Lung (tissue), 12 donors: ENCODE data around the gene STK4. TPM values are rescaled to one million over a fixed set of nuclear protein-coding genes. Genes with fewer than 3 reads are reported as not detected.

Experiments used
- ATAC-seq: fragments of 200-7000 bp; cut with Tn5 transposase; one replicate; pipeline ENCODE4 v1.9.1; 2020; ENCODE audit warnings: moderate number of reproducible peaks; ENCODE audit not compliant: insufficient read depth, low FRiP score
- DNase-seq, 3 donors: peaks; one replicate each; pipeline ENCODE4 v3.0.0-alpha.2; 2013 to 2017
- H3K27ac ChIP-seq, 2 donors: one replicate each; pipeline ENCODE4 v1.5.1; 2013; ENCODE audit warnings: mild to moderate bottlenecking in 2 of 2, moderate library complexity in 2 of 2, control low read depth in 1 of 2, inconsistent platforms in 1 of 2, low read depth in 1 of 2, low read length in 1 of 2
- H3K27me3 ChIP-seq, 3 donors: one replicate each; pipeline ENCODE4 v1.5.1; 2013; ENCODE audit warnings: low read length in 2 of 3; ENCODE audit not compliant: control insufficient read depth in 3 of 3, insufficient read depth in 3 of 3
- H3K36me3 ChIP-seq, 4 donors: one replicate each; pipeline ENCODE4 v1.5.1; 2013; ENCODE audit warnings: low read length in 4 of 4, mild to moderate bottlenecking in 1 of 4, moderate library complexity in 1 of 4; ENCODE audit not compliant: control insufficient read depth in 4 of 4, insufficient read depth in 4 of 4
- H3K4me1 ChIP-seq, 5 donors: one replicate each; pipeline ENCODE4 v1.5.1; 2013; ENCODE audit warnings: low read length in 5 of 5, mild to moderate bottlenecking in 2 of 5, moderate library complexity in 1 of 5; ENCODE audit not compliant: control insufficient read depth in 5 of 5, insufficient read depth in 5 of 5
- H3K4me3 ChIP-seq: one replicate; pipeline ENCODE4 v1.5.1; 2013; ENCODE audit warnings: mild to moderate bottlenecking, control low read depth, moderate library complexity
- H3K9ac ChIP-seq, 2 donors: one replicate each; pipeline ENCODE4 v1.5.1; 2013; ENCODE audit warnings: low read length in 2 of 2, control low read depth in 1 of 2; ENCODE audit not compliant: insufficient read depth in 1 of 2
- H3K9me3 ChIP-seq, 4 donors: one replicate each; pipeline ENCODE4 v1.5.1; 2013; ENCODE audit warnings: low read length in 3 of 4, mild to moderate bottlenecking in 1 of 4, moderate library complexity in 1 of 4; ENCODE audit not compliant: control insufficient read depth in 4 of 4, insufficient read depth in 3 of 4
- CTCF ChIP-seq: IDR thresholded peaks from 2 replicates; pipeline ENCODE4 v1.5.1; 2012; ENCODE audit warnings: mild to moderate bottlenecking; ENCODE audit errors: control extremely low read depth, extremely low read depth
- WGBS, 2 donors: extraction: QIAGEN DNeasy Blood & Tissue Kit; methylation state at CpG; one replicate each; pipeline ENCODE4 v1.1.7; 2013; 5-methylcytosine and 5-hydroxymethylcytosine counted together
- polyA plus RNA-seq, 2 donors: library from polyadenylated mRNA; stranded (reverse); fragments of 200-250 nt; gene quantifications; one replicate each; pipeline ENCODE4 v1.2.1, GENCODE V29; 2013
- total RNA-seq, 2 donors: library from RNA; depleted of rRNA in 1 of 2; stranded (reverse); fragments of >200 nt in 1 of 2; gene quantifications; one replicate each; pipeline ENCODE4 v1.2.1, GENCODE V29; 2014 to 2021
- donor health status: control.
- donor health status: control.
- donor health status: Bipolar disorder and iron deficiency.
- donor health status: healthy.
- donor health status: DM: yes; HTN: yes; CAD: no.

Gene STK4
- total and polyA plus RNA-seq, 4 donors, result 11.8 to 70.9 (median 28.1) TPM

DNA sequence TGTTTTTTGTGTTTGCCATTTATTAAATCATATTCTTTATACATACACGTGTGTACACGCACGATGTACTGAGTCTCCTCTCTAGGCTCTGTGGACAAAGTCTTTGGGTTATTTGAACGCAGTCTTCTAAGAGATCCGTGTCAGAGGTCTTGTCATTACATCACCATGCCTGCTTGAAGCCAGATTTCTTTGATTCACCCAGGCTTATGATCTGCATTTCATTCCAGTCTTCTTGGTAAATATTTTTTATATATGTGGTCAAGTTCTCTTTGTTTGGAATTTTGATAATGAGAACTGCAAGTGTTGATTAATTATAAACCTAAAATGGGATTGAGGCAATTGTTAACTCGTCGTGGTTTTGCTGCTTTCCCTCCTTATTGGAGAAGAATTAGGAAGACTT is 100.1 kb downstream of the STK4 start:
- peaks cover 0 to 8% (median 3%) of the 10 kb centered on the region in 4 donors for H3K36me3 ChIP-seq
- H3K9me3 ChIP-seq, result no peaks in the 10 kb centered on the region
- H3K27me3 ChIP-seq, result no peaks in the 10 kb centered on the region
- 85 to 86% methylated on average over 7 of the region's 7 CpGs for WGBS, 2 donors
- H3K4me3 ChIP-seq, result no peak overlapping the region
- ATAC-seq (no peak), DNase-seq (no peak)
- H3K9ac ChIP-seq, result no peak overlapping the region
- no peak overlapping the region for H3K27ac ChIP-seq
- no peak for TF ChIP-seq CTCF
- no peaks in the 10 kb centered on the region for H3K4me1 ChIP-seq

DNA sequence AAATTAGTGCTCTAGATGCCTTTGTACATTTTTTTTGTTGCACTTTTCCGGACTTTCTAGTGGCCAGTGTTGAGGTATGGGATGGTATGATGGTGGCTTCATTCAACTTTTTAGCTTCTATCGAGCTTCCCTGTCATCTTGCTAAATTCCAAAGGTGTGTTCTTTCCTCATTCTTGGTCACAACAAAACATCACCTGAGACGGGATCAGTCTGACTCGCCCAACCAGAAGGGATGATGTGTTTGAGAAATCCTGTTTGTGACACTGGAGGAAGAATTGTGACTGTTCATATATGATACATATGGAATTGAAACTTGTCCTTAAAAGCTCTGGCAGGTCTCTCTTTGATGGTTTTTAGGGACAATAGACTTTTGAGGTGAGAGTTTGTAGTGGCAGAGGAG is 100.8 kb downstream of the STK4 start:
- Histone ChIP-seq H3K9me3 (no peaks in the 10 kb centered on the region), H3K4me3 (no peak overlapping the region), H3K4me1 (no peaks in the 10 kb centered on the region), H3K9ac (no peak overlapping the region), H3K36me3 (peaks cover 0 to 8% (median 3%) of the 10 kb centered on the region in 4 donors), H3K27ac (no peak overlapping the region), H3K27me3 (no peaks in the 10 kb centered on the region)
- no peak for ATAC-seq
- no peak for TF ChIP-seq CTCF
- no peak for DNase-seq
- WGBS, 2 donors, result 91 to 95% methylated on average over 4 of the region's 4 CpGs

GRCh38 chr20:45067558-45067957 is 101.2 kb downstream of the STK4 start:
- WGBS, 2 donors, result 70 to 73% methylated on average over 2 of the region's 2 CpGs
- Histone ChIP-seq H3K36me3 (peaks cover 0 to 8% (median 3%) of the 10 kb centered on the region in 4 donors), H3K9ac (no peak overlapping the region), H3K9me3 (no peaks in the 10 kb centered on the region), H3K4me3 (no peak overlapping the region), H3K27ac (no peak overlapping the region), H3K4me1 (no peaks in the 10 kb centered on the region), H3K27me3 (no peaks in the 10 kb centered on the region)
- no peak for ATAC-seq
- no peak for TF ChIP-seq CTCF
- DNase-seq, result no peak

DNA sequence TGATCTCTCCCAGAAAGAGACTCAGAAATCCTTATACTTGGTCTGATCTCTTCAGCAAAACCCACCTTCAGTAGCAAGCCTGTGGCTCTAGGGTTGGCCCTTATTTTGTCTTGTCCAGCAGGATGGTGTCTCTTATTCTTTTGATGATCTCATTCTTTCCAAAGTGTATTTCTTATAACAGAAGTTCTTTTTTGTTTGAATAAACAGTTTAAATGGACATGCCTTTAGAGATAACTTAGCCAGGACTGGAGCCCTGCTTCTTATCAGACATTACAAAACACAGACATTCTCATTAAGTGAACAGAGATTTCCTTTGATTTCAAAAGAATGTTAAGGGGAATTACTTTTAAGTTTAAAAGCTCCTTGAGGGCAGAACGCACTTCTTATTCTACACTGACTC is 102.9 kb downstream of the STK4 start:
- Histone ChIP-seq H3K36me3 (peaks cover 0 to 8% (median 4%) of the 10 kb centered on the region in 4 donors), H3K9me3 (no peaks in the 10 kb centered on the region), H3K4me3 (no peak overlapping the region), H3K9ac (no peak overlapping the region), H3K27ac (no peak overlapping the region), H3K27me3 (no peaks in the 10 kb centered on the region), H3K4me1 (peaks cover 0 to 5% (median 0%) of the 10 kb centered on the region in 5 donors)
- DNase-seq (no peak), ATAC-seq (no peak)
- no peak for TF ChIP-seq CTCF
- WGBS, 2 donors, result 58 to 77% methylated on average over 1 of the region's 1 CpG
